ENCODE data around the gene BPIFB6.

Gene BPIFB6, protein sequence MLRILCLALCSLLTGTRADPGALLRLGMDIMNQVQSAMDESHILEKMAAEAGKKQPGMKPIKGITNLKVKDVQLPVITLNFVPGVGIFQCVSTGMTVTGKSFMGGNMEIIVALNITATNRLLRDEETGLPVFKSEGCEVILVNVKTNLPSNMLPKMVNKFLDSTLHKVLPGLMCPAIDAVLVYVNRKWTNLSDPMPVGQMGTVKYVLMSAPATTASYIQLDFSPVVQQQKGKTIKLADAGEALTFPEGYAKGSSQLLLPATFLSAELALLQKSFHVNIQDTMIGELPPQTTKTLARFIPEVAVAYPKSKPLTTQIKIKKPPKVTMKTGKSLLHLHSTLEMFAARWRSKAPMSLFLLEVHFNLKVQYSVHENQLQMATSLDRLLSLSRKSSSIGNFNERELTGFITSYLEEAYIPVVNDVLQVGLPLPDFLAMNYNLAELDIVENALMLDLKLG

DNA sequence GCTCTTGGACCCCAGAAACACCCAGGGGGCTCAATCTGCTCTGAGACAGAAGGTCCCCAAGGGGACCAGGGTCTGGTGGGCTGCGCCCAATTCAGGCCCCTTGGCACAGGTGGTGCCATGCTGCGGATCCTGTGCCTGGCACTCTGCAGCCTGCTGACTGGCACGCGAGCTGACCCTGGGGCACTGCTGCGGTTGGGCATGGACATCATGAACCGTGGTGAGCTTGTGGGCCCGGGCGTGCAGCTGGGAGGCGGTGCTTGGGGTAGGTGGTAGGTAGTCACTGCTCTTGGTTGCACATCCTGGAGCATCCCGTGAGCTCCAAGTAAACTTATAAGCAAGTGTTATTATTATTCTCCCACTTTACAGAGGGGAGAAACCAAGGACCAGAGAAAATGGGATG is at the start of gene BPIFB6:
TSS of gene BPIFB6 (plus strand) at position 118 of the 400 bp plus-strand sequence. CDS start at position 118, 0 bp downstream.
- no peak for DNase-seq

DNA sequence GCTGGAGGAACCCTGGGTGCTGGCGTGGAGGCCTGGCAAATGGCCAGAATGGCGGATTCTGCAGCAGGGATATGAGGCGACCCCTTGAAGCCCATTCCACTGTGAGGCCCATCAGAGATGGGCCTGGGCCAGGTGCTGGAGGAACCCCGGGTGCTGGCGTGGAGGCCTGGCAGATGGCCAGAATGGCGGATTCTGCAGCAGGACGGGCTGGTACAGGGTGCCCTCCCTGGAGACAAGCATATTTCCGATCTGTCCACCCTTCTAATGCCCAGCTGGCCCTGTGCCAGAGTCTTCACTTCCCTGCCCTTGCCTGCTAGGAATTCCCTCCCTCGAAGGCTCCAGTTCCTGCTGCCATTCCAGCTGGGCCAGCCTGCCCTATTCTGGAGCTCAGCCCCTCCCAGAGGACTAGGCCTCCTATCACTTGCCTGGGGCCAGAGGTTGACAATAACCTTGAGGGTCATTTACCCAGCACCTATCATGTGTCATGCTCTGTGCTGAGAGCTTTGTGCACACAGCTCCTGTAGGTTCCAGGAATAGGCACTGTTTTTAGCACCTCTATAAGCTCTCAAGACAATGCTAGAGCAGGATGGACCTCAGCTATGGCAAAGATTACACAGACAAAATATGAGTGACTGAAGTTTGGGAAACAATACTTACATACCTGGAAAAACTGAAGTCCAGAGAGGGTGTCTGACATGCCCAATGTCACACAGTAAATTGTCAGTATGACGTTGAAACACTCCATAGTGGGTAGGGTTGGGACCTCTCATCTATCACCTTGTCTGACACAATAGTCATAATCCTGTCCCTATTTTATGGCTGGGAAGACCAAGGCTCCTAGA is 48.6 kb upstream of the BPIFB6 start:
- no peak for DNase-seq

DNA sequence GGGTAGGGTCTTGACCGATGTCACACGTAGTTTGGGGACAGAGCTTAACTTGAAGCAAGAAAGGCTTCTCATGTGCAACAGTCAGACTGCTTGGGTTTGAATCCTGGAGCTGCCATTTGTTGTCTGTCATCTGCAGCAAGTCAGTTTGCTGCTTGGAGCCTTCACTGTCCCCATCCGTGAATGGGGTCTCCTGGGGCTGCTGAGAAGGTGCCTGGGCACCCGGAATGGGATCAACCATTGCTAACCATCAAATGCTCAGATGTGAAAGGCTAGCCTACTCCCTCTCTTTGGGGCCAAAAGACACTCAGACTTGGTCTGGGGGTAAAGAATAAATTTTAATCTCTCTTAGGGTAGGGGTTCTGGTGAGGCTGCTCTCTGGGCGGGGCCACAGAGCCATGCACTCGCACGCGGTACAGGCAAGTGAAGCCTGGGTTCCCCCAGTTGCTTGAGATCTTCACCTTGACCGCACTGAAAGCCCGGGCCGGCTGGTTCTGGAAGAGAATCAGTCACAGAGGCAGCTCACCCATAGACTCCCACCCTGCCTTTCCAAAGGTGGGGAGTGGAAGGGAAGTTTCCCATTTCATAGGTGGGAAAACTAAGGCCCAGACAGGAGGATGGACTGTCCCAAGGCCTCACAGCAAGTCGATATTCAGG is 47.9 kb upstream of the BPIFB6 start:
- DNase-seq = no peak

DNA sequence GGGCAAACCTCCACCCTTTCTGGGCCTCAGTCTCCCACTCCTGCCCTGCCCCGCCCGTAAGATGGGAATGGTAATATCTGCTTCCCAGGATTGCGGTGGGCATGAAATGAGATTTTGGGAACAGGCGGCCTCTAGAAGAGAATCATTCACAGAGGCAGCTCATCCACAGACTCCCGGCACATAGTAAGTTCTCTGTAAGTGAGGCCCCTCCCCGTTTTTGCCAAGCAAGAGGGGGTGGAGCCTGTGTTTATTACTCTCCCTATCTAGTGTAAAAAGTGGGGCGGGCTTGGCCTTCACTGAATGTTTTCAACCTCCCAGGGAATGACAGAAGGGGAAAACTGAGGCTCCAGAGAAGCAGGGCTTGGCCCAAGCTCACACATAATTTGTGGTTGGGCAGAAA is 47.3 kb upstream of the BPIFB6 start:
- DNase-seq = no peak

DNA sequence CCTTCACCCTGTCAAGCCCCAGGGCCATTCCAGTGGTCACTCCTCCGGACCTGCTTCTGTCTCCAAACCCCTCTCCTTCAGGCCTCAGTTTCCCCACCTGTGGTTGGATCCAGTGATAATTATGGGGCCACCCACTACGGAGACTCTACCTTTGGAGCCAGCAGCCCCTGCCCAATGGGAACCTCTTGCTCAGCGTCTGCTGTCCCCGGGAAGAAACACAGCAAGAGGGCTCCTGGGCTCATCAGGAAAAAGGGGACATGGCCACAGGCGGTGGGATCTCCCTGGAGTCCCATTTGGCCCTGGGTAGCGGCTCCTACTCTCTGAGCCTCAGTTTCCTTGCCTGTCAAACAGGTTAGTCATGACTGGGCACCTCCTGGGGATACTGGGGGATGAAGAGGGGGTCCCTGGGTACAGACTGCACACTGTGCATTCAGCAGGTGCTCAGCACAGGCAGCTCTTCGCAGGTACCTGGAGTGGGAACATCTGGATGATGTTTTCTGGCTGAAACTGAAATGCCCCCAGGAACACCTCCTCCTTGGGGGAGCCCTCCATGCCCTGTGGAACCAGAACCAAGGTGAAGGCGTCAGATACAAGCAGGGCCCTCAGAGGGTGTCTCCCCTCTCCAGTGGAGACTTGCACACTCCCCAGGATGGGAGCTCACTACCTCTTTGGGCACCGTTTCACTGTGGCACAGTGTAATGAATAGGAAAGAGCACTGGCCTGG is 46.7 kb upstream of the BPIFB6 start:
- no peak for DNase-seq

DNA sequence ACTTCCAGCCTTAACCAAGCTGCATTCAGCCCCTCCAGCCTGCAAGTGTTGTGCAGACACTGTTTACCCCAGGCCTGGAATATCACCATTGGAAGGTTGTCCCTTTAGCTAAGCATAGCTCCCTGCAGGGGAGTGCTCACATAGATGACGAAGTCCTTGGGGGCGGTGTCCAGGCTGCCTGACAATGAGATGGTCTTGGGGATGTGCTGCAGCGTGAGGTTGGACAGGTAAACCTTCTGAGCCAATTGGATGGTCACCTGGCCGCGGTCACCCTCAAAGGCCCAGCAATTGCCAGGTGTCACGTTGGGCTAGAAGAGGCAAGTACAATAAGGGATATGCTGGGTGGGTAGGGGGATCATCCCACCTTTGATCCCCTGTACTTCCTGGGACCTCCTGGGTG is 45.9 kb upstream of the BPIFB6 start:
- no peak for DNase-seq

DNA sequence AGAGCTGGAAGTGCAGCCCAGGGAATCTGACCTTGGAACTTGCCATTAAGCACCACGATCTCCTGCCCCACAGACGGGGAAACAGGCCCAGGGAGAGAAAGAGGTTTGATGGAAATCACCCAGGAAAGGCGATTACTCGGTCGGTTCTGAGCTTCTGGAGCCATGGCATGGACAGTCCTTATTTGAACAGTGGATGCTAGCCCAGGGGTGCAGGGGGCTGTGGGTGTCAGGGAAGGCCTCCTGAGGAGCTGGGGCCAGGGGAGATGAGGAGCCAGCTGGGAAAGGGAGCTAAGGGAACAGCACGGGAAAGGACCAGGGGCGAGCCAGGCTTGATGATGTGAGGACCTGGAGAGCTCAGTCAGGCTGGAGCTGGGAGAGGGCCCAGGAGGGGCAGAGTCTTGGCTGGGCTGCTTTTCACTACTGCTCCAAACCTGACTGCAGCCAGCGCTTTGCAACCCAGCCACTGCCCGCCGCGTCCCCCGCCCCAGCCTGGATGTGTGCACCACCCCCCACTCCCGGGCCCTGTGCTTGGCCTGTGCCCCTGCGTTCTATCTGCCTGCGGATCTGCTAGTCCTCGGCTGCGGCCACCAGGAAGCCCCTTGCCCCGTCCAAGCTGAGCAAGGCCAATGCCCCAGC is 45.0 kb upstream of the BPIFB6 start:
- DNase-seq = no peak

DNA sequence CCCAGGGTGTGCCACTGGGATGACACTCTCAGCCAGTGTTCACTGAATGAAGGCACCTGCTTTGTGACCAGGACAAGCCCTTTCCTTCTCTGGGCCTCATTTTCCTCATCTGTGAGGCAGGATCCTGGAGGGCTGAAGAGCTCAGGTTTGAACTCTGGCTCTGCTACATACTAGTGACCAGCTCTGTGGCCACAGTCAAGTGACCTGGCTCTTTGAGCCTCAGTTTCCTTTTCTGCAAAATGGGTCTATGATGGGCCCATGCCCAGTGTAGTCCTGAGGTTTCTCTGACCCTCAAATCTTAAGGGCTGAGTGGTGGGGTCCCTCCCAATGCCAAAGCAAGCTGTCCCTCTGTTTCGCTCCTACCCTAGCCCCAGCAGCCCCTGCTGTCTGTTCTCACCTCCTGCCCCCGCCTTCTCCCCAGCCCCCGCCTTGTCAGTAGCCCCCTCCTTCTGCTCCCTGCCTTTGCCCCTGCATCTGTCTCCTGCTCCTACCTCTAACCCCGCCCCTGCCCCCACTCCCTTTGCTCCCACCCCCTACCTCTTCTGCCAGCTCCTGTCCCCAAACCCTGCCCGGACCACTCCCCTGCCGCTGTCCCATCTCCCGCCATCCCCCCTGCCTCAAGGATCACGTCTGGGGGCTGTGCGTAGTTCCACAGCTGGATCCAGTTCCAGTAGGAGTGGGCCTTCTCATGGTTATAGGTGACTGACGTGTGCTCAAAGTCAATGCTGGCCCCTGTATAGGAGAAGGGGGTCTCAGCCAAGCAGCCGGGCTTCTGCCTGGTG is 44.2 kb upstream of the BPIFB6 start:
- DNase-seq = no peak

DNA sequence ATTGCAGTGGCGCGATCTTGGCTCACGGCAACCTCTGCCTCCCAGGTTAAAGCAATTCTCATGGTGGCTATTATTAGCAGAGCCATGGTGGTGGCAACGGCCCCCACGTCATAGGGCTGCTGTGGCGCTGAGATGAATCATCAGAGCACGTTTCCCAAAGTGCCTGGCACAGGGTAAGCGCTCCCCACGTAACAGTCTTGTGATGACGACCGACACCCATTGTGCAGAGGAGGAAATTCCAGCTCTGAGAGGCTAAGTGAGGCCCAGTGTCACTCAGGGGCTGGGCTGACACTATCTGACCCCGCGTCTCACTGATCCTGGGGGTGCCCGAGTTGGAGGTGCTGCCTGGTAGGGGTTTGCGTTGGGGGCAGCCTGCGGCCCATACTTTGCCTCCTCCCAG is 43.4 kb upstream of the BPIFB6 start:
- DNase-seq = no peak

DNA sequence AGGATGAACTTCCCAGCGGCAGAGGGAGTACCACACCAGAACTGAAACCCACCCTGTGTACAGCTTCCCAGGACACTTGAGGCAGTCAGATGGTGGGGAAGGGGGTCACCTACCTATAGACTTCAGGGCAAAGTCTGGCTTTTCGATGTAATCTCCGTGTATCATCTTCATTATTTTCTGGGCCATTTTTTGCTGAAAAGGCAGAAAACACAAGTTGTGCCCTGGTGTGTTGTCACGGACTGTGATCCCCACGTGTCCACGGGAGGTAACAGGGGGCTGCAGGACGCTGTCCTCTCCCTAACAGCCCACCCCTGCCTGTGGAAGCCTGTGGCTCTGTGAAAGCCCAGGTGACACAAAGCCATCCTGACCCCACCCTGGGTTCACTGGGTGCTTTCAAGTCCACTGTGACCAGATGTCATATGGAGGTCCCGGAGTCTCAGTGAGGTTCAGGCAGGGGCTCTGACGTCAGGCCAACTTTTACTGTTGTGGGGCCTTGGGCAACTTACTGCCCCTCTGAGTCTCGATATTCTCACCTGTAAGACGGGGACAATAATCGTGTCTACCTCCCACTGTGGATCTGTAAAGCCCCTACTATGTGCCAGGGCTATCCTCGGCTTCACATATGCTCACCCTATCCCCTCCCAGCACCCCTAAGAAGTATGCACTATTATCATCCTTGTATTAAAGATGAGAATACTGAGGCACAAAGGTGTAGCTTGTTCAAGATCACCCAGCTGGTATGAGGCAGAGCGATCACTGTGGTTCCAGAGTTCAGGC is 41.8 kb upstream of the BPIFB6 start:
- DNase-seq = no peak

DNA sequence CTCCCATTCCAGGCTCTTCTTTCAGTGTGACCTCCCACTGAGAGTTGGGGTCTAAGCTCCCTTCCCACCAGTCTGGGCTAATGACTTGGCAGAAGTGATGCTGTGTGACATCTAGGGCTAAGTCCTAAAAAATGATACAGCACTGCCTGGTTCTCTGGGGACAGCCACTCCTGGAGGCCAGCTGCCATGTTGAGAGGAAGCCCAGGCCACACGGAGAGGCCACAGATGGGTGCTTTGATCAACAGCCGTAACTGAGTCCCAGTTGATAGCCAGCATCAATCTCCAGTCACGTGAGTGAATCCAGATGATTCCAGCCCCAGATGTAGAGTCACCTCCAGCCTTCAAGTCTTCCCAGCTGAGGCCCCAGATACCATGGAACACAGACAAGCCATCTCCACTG is 41.0 kb upstream of the BPIFB6 start:
- DNase-seq = no peak

DNA sequence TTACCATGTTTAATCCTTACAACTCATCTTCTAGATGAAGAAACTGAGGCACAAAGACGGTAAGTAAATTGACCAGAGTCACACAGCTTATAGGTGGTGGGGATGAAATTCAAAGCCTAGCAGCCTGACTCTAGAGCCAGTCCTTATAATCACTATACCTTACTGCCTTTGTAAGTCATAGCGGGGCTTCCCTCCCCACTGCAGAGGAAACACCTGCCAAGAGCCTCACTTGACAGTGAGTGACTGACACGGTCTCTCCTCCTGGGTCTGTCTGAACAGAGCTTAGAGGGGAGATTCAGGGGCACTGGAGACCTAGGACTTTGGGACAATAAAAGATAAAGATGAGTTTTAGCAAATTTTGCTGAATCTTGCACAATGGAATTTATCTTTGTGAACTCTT is 40.1 kb upstream of the BPIFB6 start:
- no peak for DNase-seq

DNA sequence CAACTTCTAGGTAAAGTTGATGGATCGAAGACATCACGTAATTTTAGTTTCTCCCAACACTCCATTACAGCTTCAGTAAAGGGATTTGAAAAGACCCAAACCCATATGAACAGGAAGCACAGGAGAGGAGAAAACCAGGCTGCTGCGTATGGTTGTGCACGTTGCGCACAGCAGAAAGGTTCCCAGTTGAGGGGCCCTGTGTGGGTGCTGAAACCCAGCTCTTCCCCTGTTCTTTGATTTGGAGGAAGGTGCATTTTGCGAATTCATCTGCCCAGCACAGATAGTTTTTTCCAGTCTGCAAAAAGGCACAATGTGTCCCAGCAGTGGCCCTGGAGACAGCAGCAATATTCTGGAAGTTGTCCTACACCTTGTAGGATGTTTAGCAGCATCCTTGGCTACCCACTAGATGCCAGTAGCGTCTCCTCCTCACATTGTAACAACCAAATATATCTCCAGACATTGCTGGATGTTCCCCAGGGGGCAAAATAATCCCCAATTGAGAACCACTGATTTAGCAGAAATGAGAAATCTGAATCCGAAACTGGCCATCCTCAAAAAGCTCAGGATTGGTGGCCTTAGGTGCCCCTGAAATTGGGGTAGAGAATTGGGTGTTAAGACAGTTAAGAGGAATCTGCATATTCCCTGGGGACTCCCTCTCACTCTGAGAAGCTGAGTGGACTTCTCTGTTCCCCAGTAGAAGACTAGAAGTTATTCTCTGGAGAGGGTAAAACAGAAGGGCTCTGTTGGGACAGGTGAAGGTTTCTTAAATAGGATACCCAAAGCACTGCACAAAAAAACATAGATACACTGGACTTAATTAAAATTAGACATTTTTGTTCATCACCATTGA is 39.4 kb upstream of the BPIFB6 start:
- DNase-seq = no peak

DNA sequence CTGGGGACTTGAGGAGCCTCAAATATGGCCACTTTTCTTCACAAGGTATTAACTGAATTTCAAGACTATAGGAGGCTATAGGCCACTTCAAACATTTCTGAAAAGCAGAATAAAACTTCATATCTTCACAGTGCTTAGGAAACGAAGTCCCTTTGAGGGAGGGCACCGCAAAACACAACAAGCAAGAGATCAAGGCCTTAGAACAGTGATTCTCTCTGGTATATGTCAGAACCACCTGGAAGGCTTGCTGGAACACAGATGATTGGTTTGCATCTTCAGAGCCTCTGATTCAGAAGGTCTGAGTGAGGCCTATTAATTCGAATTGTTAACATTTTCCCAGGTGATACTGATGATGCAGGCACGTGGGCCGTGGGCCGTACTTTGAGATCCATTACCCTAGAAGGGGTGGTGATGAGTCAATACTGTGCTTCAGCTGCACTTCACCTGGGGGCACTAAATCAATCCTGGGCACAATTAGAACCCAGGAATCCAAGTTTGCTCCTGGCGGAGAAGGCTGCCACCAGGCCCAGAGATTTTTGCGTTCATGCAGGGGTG is 37.9 kb upstream of the BPIFB6 start:
- no peak for DNase-seq

DNA sequence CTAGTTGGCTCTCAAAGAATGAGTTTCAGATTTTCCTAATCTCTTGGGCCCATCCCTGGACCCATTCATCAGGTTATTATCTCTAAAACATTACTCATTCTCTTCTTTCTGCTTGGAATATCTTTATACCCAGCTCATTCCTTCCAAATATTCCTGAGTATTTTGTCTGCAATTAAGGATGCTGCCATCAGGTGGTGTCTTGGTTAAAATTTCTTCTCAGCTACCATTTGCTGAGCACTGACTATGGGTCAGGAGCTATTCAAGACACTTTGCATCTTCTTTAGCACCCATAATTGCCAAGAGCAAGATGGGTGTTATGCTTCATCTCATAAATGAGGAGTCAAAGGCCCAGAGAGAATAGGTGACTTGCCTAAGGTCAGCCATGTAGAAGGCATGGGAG is 35.6 kb upstream of the BPIFB6 start:
- no peak for DNase-seq

DNA sequence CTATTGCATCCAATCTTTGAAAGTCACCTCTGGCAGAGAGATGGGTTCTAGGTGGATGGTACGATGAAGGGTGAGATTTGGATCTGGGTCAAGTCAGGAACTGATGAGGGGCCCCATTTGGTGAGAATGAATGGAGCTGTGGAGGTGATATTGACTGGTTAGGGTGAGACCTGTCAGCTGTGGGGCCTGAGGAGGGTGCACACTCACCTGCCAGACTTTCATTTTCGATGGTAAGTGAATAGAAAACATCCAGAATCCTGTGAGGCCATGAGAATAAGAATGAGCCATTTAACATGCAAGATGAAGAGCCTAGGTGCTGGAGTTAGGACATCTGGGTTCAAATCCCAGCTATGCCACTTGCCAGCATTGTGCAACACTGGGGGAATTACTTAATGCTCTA is 34.0 kb upstream of the BPIFB6 start:
- DNase-seq = no peak

DNA sequence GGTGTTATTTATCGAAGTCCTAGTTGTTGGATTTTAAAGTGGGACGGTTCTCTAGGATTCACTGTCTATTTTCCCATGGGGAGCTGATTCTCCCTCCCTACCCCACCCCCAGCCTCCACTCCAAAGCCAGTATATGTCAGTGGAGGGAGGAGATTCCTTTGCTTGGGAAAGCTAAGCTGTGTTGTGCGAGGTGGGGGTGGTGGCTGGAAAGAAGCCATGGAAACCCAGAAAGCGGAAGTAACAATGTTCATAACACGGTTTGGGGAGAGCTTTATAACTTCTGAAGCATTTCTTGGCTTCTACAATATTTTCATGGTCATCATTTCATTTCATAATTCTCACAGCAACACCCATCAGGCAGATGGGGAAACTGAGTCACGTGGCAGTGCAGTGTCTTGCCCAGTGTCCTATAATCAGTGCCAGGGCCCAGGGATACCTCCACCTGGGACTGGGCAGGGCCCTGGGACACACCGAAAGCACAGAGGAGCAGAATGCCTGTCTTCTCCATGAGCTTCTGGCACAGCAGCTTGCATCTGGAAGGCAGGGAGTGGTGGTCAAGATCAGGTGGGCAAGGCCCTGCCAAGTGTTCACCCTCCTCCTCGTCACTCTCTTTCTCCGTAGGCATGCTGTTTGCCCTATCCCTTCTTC is 31.7 kb upstream of the BPIFB6 start:
- no peak for DNase-seq

DNA sequence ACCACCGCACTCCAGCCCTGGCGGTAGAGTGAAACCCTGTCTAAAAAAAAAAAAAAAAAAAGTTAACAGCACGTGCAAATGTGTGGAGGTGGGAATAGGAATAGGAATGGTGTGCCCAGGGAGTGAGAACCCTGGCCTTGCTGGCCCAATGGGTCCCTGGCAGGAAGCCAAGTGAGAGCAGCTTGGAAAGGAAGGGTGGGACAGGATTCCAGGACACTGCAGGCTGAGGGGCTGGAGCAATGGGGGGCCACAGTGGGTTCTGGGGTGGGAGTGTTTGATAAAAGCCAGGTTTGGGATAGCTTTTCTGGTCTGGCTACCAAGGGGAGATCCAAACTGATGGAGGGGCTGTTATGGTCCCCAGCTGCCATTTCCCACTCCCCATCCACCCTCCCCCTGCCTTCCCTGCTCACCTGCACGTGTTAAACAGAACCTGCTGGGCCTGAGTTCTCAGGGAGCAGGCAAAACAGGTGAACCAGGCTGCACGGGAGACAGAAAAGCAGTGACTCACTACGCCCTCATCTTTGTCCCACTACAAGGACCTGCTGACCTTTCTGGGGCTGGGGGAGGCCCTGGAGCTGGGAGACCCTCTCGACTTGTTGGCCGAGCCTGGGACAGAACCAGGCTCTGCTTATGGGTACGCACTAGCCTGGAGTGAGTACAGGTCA is 30.5 kb upstream of the BPIFB6 start:
- DNase-seq = no peak

Data from stimulated activated CD4-positive, alpha-beta T cell treated with anti-CD3 and anti-CD28 coated beads, Interleukin-4, amount 100 ng/mL, for 1 hour (primary cell).